Frontal cortex (tissue), 4 donors: ENCODE measurements around the gene WDTC1. TPM values are rescaled to one million over a fixed set of nuclear protein-coding genes. Genes with fewer than 3 reads are reported as not detected.

Experiments used
- DNase-seq, 2 donors: peaks; one replicate each; pipeline ENCODE4 v3.0.0; 2012; ENCODE audit warnings: low spot score in 2 of 2
- FAIRE-seq: peaks from 2 replicates; lab custom pipeline; 2012; peaks lifted over from hg19 to GRCh38; lab: Jason Lieb, UNC
- total RNA-seq: library from RNA; depleted of rRNA; stranded (reverse); fragments of >200 nt; gene quantifications from one replicate; pipeline ENCODE4 v1.2.3, GENCODE V29; 2014
- donor health status: control.
- donor health status: control.
- donor health status: control.

The WDTC1 gene
- total RNA-seq, 1 donor from 2014 or later: 15.5 TPM

DNA sequence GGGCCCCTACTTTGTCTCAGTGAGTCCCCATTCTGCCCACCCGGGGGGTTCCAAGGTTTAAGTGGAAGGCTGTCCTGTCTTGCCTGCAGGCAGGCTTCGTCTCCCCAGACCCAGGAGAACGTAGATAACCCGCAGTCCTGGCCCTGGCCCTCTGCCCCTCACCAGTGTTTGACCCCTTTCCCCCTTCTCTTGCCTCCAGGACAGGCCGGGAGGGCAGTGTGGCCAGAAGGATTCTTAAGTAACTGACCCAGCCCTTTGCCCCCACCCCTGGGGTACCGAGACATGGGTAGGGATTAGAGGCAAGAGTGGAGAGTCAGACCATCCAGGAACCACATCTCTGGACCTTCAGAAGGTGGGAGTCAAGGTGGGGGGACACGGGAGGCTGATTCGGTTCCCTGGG lies 96.4 kb downstream of the WDTC1 start:
- no peak for DNase-seq
- FAIRE-seq: no peak

DNA sequence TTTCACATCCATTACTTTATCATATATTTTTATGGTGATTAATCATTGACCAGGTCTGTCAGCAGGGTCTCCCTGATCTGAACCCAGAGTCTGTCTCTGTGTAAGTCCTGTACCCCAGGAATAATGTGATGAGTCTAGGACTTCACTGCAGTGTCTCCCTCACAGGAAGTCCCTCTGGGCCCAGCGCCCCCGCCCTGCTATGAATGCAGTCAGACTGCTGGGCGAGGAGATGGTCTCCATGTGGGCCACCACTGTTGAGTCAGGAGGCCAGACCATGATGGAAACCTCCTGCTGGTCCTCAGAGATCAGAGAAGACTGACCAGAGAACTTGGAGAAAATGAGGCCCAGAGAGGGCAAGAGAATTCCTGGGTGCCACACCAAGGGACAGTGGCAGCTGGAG lies 97.0 kb downstream of the WDTC1 start:
- DNase-seq: no peak
- no peak for FAIRE-seq

DNA sequence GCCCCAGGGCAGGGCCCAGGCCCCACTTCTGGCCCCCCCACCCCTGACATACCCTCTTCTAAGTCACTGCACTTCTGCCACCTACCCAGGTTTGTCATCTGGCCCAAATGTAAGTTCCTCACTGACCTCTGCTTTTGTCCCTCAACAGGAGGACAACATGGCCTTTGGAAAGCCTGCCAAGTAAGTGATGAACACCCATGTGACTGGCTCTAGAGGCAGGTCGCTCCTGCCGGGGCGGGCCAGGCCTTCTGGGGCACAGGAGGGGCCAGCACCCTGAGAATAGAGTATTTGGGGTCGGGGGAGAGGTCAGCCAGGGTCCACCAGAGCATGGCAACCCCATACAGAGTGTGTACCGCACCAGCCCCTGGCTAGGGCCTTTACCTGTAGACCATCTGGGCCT lies 97.5 kb downstream of the WDTC1 start:
- DNase-seq (no peak), FAIRE-seq (no peak)

DNA sequence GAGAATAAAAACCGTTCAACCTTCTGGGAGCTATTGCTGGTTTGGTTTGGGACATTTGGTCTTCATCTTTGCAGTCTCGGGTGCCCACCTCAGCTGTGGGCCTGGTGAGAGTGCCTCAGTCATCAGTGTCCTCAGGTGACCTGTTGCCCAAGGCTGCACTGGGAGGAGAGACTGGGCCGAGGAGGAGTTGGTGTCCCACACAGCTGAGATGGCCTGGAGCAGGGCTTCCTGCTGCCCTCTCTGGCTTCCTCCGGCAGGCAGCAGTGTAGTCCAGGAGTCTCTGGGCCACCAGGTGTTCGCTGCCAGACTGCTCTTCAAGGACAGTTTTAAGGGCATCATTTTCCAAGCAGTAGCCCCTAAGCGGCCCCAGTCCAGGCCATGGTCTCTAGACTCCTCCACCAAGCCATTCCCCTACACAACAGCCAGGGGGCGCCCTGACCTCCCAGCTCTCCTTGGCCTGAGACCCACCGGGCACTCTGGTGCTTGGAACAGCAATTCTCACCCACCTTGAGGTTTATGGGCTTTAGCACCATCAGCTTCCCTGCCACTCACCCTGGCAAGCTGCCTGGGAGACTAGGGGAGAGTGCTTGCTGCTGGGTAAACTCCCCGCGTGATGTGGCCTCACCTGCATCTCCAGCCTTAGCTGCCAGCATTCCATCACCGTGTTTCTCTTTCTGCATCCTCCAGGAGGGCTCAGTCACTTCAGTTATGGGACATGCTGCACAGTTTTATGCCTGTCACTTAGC lies 98.3 kb downstream of the WDTC1 start:
- no peak for FAIRE-seq
- peak; percentile 59 to 81 for DNase-seq

DNA sequence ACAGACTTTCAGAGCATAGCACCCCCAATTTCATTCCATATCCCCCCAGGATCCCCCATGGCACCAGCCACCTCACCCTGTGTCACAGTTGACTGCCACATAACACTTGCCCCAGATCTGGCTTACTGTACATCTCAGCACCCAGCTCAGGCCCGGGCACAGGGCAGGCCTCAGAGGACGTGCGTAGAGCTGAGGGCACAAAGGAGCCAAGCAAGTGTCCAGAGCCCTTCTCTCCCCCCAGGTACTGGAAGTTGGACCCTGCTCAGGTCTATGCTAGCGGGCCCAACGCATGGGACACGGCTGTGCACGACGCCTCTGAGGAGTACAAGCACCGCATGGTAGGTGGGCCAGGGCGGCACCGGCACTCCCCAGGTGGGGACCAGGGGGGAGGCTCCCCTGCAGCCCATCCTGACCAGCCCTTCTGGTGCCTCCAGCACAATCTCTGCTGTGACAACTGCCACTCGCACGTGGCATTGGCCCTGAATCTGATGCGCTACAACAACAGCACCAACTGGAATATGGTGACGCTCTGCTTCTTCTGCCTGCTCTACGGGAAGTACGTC lies 99.4 kb downstream of the WDTC1 start:
- FAIRE-seq: no peak

DNA sequence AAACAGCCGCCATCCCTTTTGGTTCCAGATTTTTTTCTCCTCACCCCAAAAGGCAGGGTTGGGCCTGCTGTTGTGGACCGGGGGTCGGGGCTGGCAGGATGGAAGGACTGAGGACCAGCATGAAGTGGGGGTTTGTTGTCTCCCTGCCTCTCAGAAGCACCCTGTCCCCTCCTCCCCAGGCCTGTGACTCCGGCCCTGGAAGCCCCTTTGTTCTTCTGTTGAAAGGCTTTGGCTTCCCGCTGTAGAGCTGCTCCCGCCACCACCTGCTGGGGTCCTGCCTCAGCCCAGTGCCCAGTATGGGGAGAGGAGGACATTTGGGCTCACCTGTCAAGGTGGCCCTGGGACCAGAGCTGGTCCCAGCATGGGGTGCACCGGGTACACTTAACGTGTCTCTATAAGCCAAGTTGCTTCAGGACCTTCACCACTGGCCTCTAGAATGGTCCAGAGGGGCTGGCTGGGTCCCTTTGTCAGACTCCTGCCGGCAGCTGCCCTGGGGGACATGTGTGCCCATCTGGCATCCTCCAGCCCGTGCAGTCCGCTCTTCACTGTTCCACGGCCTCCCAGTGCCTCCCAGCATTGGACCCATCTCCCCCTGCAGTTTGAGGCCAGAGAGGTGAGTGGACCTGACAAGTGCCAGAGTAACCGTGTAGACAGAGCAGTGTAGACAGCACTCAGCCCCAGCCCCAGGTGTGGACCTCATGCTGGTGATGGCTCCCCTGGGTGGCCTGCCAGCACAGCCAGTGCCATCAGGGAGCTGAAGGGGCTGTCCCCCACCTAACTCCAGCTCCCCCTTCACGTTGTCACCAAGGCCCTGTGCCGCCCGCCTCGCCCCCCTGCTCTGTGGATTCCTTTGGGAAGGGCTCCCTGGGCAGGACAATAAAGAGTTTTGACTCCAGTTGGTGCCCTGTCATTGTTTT lies 101.3 kb downstream of the WDTC1 start:
- FAIRE-seq (no peak), DNase-seq (no peak)

More for the DNA sequence above, 99.4 kb downstream of the WDTC1 start:
- DNase-seq: no peak

DNA sequence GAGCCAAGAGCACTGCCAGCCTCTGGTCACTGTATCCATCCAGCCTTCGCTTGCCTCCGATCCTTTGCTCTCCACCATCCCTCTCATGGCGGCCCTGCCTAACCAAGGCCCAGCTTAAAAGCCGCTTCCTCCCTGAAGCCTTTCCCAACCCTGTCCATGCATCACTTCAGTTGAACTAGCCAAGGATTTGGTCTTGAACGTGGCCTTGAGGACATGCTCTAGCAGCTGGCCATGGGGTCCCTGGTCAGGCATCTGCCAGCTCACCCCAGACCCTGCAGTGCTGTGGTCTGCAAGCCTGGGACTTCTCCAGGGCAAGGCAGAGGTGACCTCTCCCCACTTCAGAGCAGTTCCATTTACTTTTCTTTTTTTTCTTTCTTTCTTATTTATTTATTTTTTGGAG lies 102.3 kb downstream of the WDTC1 start:
- FAIRE-seq (no peak), DNase-seq (no peak)

DNA sequence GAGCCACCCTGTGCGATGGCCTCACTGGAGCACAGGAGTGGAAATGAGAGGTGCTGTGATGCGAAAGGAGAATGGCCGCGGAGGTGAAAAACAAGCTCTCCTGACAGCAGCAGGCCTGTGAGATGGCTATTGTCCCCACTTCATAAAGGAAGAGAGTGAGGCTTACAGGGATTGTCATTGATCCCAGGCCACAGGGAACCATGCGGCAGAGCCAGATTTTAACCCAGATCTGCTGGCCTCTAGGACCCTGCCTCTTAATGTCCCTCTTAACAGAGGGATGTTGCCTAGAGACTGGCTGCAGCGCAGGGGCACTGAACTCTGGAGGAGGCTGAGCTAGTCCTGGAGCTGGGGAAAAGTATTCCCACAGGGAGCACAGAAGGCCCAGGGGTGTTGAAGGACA lies 104.3 kb downstream of the WDTC1 start:
- no peak for DNase-seq
- FAIRE-seq: no peak

DNA sequence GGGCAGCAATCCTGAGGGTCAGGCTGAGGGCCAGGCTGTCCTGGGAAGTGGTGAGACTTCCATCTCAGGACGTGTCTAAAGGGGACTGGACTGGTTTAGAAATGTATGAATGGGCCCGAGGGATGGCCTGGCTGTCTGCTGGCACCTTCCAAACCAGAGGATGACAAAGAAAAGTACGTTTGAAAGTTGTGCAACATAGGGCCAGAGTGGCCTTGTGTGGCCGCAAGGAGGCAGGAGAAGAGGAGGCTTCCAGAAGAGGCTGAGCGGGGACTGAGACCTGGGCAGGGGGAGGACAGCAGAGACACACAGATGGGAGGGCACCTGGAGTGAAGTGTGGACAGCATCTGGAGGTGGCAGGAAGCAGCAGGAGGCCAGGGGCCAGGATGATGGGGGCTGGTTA lies 104.8 kb downstream of the WDTC1 start:
- FAIRE-seq (no peak), DNase-seq (no peak)

DNA sequence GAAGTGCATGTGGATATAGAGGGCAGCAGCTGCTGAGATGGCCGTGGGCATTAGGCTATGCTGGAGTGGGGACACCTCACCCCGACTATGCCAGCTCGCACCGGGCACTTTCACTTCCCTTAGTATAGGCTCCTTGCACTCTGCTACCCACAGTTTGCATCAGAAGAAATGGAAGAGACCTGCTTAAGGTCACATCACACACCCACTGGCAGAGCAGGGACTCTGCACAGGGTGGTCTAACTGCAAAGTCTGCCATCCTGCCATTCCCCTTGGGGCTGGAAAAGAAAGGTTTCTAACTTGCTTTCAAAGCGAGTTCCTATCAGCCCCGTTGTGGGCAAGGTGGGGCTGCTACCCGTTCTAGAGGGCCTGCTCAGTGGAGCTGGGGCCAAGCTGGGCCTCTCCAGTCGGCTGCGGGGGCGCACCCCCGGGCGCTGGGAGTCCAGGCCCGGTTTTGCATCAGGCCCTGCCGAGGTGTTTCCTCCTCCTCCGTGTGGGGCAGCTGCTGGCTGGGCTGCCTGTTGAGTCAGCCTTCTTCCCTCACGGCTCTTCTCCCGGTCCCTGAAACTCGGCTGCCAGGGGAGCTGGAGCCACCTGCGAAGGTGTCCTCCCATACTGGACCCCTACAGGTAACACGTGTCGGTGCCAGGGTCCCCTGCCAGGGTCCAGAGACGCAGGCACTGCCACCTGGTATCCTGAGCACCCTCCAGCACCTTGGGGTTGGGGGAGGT lies 107.3 kb downstream of the WDTC1 start, which contains the start of gene SYTL1:
SYTL1 (plus strand) TSS at position 498 of the 728 bp plus-strand sequence. CDS start 3,313 bp downstream, outside the sequence.
- DNase-seq (no peak), FAIRE-seq (no peak)

DNA sequence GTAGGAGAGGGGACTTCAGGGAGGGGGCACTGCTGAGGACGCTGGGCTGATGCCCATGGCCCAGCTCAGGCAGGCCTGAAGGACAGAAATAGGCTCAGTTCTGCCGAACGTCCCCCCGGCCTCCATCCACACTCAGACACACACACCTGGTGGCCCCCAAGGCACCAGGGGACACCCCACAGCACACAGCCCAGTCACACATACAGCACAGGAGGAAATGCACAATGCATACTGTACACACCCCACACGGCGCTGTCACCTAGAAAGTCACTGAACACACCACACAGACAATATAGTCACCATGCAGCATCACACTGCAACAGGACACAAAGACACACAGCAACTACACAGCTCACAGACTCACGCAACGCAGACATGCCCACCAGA lies 108.0 kb downstream of the WDTC1 start:
- no peak for FAIRE-seq

DNA sequence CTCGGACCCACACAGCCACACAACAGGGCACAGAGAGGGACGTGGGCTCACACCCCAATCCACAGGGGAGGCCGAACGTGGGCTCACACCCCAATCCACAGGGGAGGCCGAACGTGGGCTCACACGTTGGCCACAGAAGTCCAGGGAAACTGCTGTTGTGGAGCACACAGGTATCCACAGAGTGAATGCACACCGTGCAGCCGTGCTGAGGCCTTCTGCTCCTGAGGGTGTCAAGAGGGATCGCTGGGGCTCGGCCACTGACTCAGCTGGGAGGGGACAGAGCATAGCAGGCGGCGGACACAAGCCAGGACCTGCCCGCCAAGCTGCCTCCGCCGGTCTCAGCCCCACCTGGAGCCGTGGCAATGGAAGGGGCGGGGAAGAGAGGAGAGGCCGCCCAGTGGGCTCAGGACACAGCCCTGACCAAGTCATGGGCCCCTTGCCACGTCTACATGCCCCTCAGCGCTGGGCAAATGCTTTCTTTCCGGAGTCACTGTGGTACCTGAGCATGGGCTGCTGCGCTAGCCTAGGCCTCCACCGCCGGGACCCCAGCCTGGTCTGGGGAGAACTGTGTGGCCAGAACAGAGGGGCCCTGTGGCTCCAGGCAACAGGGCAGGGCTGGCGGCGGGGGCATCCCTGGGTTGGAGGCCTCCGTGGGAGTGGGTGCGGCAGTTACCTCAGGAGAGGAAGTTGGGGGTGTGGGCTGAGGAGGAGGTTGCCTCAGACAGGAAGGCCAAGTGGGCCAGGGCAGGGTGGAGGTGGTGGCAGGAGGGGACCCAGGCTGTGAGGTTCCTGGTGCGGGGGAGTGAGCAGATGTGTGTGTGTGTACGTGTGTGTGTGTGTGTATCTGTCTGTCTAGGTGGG lies 108.6 kb downstream of the WDTC1 start:
- no peak for DNase-seq
- FAIRE-seq: no peak

More for the DNA sequence above, 108.0 kb downstream of the WDTC1 start:
- DNase-seq: no peak

DNA sequence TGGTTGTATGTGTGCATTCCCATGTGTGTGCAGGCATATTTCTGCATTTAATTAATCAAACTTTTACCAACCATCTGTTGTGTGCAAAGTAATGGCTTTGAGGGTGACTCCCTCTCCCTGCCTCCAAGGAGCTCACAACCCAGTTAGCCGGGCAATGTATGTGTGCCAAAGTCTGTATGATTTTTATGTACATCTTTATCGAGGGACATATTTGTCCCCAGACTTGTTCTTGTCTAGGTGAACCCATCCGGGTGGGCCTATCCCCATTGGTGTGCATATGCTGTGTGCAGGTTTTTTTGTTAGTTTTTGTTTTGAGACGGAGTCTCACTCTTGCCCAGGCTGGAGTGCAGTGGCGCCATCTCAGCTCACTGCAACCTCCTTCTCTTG lies 109.2 kb downstream of the WDTC1 start:
- no peak for DNase-seq
- FAIRE-seq: no peak

DNA sequence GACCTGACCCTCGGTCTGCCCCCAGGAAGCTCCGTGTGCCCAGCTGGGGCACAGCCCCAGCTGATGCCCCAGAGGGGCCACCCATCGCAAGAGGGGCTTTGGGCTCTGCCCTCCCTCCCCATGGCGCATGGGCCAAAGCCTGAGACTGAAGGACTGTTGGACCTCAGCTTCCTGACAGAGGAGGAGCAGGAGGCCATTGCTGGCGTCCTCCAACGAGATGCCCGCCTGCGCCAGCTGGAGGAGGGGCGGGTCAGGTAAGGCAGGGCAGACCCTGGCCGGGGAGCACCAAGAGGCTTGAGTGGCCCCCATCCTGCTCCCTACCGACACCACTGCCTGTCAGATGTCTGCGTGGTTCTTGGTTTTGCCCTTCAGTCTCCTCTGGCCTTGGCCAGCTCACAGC lies 110.8 kb downstream of the WDTC1 start:
- FAIRE-seq: no peak
- no peak for DNase-seq

DNA sequence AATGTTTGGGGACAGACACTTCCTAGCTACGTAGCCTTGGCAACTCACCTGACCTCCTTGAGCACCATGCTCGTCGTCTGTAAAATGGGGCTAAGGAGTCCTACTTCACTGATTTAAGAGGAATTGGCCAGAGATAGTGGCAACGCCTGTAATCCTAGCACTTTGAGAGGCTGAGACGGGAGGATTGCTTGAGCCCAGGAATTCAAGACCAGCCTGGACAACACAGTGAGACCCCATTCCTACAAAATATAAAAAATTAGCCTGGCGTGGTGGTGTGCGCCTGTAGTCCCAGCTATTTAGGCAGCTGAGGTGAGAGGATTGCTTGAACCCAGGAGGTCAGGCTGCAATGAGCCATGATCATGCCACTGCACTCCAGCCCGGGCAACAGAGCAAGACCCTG lies 111.9 kb downstream of the WDTC1 start:
- no peak for DNase-seq
- no peak for FAIRE-seq

DNA sequence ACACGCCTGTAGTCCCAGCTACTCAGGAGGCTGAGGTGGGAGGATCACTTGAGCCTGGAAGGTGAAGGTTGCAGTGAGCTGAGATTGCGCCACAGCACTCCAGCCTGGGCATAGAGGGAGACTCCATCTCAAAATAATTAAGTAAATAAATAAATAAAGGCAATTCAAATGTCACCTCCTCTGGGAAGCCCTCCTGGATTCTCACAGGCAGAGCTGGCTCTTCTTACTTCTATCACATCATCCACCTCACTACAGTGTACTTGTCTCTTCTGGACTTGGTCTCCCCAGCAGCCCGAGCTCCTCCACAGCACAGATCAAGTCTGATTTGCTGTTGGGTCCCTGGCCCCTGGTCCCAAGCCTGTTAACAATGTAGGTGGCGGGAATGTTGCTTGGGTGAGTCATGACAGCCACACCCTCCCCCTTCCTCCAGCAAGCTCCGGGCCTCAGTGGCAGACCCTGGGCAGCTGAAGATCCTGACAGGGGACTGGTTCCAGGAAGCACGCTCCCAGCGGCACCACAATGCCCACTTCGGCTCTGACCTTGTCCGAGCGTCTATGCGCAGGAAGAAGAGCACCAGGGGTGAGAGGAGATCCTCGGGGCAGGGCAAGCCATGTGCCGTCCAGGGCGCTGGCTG lies 112.7 kb downstream of the WDTC1 start:
- FAIRE-seq: no peak
- no peak for DNase-seq

DNA sequence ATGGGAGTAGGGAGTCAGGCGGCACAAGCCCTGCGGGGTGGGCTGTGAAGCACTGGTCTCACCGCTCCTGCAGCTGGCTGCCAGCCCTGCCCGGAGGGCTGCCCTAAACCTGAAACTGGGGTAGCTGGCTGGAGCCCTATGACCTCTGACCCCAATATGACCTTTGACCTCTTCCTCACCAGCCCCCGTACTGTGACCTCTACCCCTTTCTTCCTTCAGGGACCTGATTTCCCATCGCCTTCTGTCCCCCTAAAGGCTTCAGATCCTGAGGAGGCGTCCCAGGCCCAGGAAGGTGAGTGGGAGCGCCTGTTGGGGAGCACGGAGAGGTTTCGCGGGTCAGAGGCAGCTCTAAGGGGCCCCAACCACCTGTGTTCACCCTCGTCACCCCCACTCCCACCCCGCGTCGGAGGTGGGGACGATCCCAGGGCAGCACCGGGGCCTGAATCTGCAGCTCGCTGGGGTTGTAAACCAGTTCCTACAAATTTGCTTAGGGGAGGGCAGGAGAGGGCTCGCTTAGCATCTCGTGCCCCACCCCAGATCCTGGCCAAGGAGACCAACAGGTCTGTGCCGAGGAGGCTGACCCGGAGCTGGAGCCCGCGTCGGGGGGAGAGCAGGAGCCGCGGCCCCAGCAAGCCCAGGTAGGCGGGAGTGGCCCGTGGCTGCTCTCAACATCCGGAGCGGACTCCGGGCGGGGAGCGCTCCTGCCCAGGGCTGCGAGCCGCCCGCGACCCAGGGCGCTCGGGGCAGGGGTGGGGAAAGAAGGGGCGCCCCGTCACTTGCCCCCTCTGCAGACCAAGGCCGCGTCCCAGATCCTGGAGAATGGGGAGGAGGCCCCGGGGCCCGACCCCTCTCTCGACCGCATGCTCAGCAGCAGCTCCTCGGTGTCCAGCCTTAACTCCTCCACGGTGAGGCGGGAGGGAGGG lies 114.7 kb downstream of the WDTC1 start:
- no peak for DNase-seq
- no peak for FAIRE-seq
